GM12873 (cell line): Measurements from ENCODE around the gene KRTAP9-8.
"Not testable (repeated sequence)": the region's sequence is repeated elsewhere in the genome, so short reads cannot be mapped to it uniquely, and the experiment has no call there.

Source experiments
- TF ChIP-seq, protein P1 (sequence below): IDR thresholded peaks from 2 replicates; pipeline ENCODE4 v1.5.1; 2012; ENCODE audit warnings: low read depth, mild to moderate bottlenecking, moderate library complexity, low read length, control low read depth; ENCODE audit not compliant: insufficient read depth; ENCODE audit errors: missing control alignments

KRTAP9-8 gene

GRCh38 chr17:41258406-41258805, 20.6 kb downstream of the KRTAP9-8 start:
- TF ChIP-seq, protein P1, sequence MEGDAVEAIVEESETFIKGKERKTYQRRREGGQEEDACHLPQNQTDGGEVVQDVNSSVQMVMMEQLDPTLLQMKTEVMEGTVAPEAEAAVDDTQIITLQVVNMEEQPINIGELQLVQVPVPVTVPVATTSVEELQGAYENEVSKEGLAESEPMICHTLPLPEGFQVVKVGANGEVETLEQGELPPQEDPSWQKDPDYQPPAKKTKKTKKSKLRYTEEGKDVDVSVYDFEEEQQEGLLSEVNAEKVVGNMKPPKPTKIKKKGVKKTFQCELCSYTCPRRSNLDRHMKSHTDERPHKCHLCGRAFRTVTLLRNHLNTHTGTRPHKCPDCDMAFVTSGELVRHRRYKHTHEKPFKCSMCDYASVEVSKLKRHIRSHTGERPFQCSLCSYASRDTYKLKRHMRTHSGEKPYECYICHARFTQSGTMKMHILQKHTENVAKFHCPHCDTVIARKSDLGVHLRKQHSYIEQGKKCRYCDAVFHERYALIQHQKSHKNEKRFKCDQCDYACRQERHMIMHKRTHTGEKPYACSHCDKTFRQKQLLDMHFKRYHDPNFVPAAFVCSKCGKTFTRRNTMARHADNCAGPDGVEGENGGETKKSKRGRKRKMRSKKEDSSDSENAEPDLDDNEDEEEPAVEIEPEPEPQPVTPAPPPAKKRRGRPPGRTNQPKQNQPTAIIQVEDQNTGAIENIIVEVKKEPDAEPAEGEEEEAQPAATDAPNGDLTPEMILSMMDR: no peak

GRCh38 chr17:41263212-41263611, 25.4 kb downstream of the KRTAP9-8 start:
- TF ChIP-seq, protein P1: no peak

- TF ChIP-seq, protein P1: no peak
Observed at GRCh38 chr17:41264599-41264998, 26.8 kb downstream of the KRTAP9-8 start.

DNA sequence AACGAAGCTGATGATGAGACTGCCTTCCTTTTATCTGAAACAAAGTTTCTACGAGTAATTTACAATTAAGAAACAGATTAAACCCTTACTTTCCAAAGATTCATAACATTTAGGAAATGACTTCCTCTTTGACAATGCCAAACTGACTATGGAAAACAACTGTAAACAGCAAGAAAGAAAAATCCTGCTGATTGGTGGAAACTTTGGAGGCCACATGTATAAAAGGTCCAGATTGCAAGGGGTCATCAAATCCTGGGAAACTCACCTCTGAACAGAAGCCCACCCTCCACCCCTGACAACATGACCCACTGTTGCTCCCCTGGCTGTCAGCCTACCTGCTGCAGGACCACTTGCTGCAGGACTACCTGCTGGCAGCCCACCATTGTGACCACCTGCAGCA, 27.3 kb downstream of the KRTAP9-8 start, which contains the start of gene KRTAP9-6:
Gene KRTAP9-6 (plus strand): TSS at position 301 of the 400 bp plus-strand sequence. CDS start 0 bp downstream, at position 301.
- TF ChIP-seq, protein P1: no peak

DNA sequence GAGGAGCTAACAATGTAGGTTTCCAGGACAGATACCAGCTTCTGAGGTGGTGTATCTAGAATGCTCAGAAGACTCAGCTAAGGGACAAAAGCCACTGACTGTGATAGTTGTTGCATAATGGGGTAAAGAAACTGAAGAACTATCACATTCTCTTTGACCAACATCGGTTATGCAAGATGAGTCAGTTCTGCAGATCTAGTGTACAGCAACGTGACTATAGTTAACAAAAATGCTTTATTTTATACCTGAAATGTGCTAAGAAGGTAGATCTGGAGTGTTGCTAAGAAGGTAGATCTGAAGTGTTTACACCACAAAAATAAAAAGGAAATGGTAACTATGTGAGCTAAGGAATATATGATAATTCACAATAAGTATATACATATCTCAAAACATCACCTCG, 29.9 kb downstream of the KRTAP9-8 start:
- TF ChIP-seq, protein P1: no peak

DNA sequence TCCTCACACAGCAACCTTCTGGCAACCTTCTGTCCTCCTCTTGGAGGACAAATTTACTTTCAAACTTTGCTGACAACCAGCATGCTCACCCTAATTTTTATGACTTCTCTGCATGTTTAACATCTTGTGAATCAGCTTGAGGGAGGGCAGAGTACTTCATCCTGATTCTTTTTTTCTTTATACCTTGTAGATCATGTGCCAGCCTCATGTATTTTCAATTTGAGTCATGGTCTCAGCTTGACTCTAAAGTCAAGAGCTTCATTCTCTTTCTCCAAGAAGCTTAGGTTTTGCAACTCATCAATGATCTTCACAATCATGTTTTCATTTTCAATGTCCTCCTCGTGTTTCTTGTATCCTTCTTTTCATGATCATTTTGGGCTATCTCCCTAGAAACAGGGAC, 34.1 kb downstream of the KRTAP9-8 start:
- TF ChIP-seq, protein P1: no peak

GRCh38 chr17:41275648-41276190, 37.9 kb downstream of the KRTAP9-8 start, which contains the start of gene KRTAP9-7:
TSS of gene KRTAP9-7 (plus strand) at chr17:41275698. CDS start at chr17:41275698, 0 bp downstream.
- TF ChIP-seq, protein P1: not testable (repeated sequence)
